H9 (cell line): ENCODE measurements around the gene TMEM131. TPM values are rescaled to one million over a fixed set of nuclear protein-coding genes. Genes with fewer than 3 reads are reported as not detected.

Experiments
- DNase-seq: peaks from one replicate; pipeline ENCODE4 v3.0.0-alpha.2; 2017
- H2AFZ ChIP-seq: one replicate; pipeline ENCODE4 v1.6.1; 2013; ENCODE audit warnings: mild to moderate bottlenecking, low read length, control low read depth, moderate library complexity
- H2AK5ac ChIP-seq: 2 replicates; pipeline ENCODE4 v1.6.1; 2013; ENCODE audit warnings: low read length, control low read depth, mixed read lengths; ENCODE audit not compliant: insufficient read length
- H2BK120ac ChIP-seq: one replicate; pipeline ENCODE4 v1.6.1; 2013; ENCODE audit warnings: low read depth, mild to moderate bottlenecking, low read length, control low read depth, inconsistent platforms; ENCODE audit not compliant: poor library complexity, severe bottlenecking
- H2BK12ac ChIP-seq: 2 replicates; pipeline ENCODE4 v1.6.1; 2013; ENCODE audit warnings: low read length, control low read depth, mixed read lengths, low read depth; ENCODE audit not compliant: insufficient read length
- H2BK15ac ChIP-seq: 2 replicates; pipeline ENCODE4 v1.6.1; 2013; ENCODE audit warnings: low read depth, low read length, control low read depth
- H2BK20ac ChIP-seq: one replicate; pipeline ENCODE4 v1.6.1; 2013; ENCODE audit warnings: low read depth, mild to moderate bottlenecking, low read length, control low read depth, inconsistent platforms; ENCODE audit not compliant: poor library complexity, severe bottlenecking
- H2BK5ac ChIP-seq: 2 replicates; pipeline ENCODE4 v1.6.1; 2013; ENCODE audit warnings: low read length, control low read depth, mixed read lengths; ENCODE audit not compliant: insufficient read length
- H3K14ac ChIP-seq: 2 replicates; pipeline ENCODE4 v1.6.1; 2013; ENCODE audit warnings: low read length, control low read depth; ENCODE audit not compliant: insufficient read depth
- H3K18ac ChIP-seq: 2 replicates; pipeline ENCODE4 v1.6.1; 2013; ENCODE audit warnings: low read depth, mild to moderate bottlenecking, mixed read lengths, low read length, control low read depth; ENCODE audit not compliant: insufficient read length
- H3K23ac ChIP-seq: 2 replicates; pipeline ENCODE4 v1.6.1; 2013; ENCODE audit warnings: low read length, control low read depth, mixed read lengths, low read depth; ENCODE audit not compliant: insufficient read length
- H3K23me2 ChIP-seq: 2 replicates; pipeline ENCODE4 v1.6.1; 2013; ENCODE audit warnings: low read depth, mild to moderate bottlenecking, mixed read lengths, low read length, control low read depth; ENCODE audit not compliant: insufficient read length, poor library complexity, severe bottlenecking
- H3K27ac ChIP-seq: 2 replicates; pipeline ENCODE4 v1.5.1; 2013; ENCODE audit warnings: low read length, control low read depth, mixed read lengths, low read depth; ENCODE audit not compliant: insufficient read length
- H3K27me3 ChIP-seq: 2 replicates; pipeline ENCODE4 v1.6.1; 2013; ENCODE audit warnings: low read length, control low read depth, inconsistent platforms; ENCODE audit not compliant: insufficient read depth
- H3K4ac ChIP-seq: 2 replicates; pipeline ENCODE4 v1.6.1; 2013; ENCODE audit warnings: low read depth, mild to moderate bottlenecking, control low read depth, inconsistent platforms, low read length, moderate library complexity
- H3K4me1 ChIP-seq: 2 replicates; pipeline ENCODE4 v1.6.1; 2013; ENCODE audit warnings: low read length, control low read depth, inconsistent platforms; ENCODE audit not compliant: insufficient read depth
- H3K4me2 ChIP-seq: 2 replicates; pipeline ENCODE4 v1.6.1; 2013; ENCODE audit warnings: low read length, control low read depth, mixed read lengths; ENCODE audit not compliant: insufficient read length, insufficient read depth
- H3K56ac ChIP-seq: 2 replicates; pipeline ENCODE4 v1.6.1; 2013; ENCODE audit warnings: low read depth, mild to moderate bottlenecking, mixed read lengths, low read length, control low read depth; ENCODE audit not compliant: insufficient read length
- H3K79me1 ChIP-seq: 2 replicates; pipeline ENCODE4 v1.6.1; 2013; ENCODE audit warnings: low read depth, mild to moderate bottlenecking, moderate library complexity, low read length, control low read depth, inconsistent platforms; ENCODE audit not compliant: insufficient read depth, poor library complexity, severe bottlenecking
- H3K79me2 ChIP-seq: 2 replicates; pipeline ENCODE4 v1.6.1; 2013; ENCODE audit warnings: low read length, control low read depth, inconsistent platforms; ENCODE audit not compliant: insufficient read depth
- H3K9ac ChIP-seq: 2 replicates; pipeline ENCODE4 v1.6.1; 2013; ENCODE audit warnings: low read length, control low read depth, mixed read lengths; ENCODE audit not compliant: insufficient read length; ENCODE audit errors: extremely low read depth
- H3K9me3 ChIP-seq: one replicate; pipeline ENCODE4 v1.6.1; 2013; ENCODE audit warnings: low read depth, low read length, inconsistent platforms; ENCODE audit not compliant: control insufficient read depth
- H3T11ph ChIP-seq: one replicate; pipeline ENCODE4 v1.6.1; 2013; ENCODE audit warnings: mild to moderate bottlenecking, low read length, control low read depth, inconsistent platforms
- H4K20me1 ChIP-seq: one replicate; pipeline ENCODE4 v1.6.1; 2013; ENCODE audit not compliant: control insufficient read depth, insufficient read length, insufficient read depth
- H4K5ac ChIP-seq: 2 replicates; pipeline ENCODE4 v1.6.1; 2013; ENCODE audit warnings: low read depth, mild to moderate bottlenecking, mixed read lengths, low read length, control low read depth; ENCODE audit not compliant: insufficient read length
- H4K8ac ChIP-seq: replicated peaks from 2 replicates; pipeline ENCODE4 v1.6.1; 2013; ENCODE audit warnings: low read length, control low read depth, mixed read lengths, low read depth; ENCODE audit not compliant: insufficient read length
- H4K91ac ChIP-seq: 2 replicates; pipeline ENCODE4 v1.6.1; 2013; ENCODE audit warnings: low read depth, mild to moderate bottlenecking, moderate library complexity, mixed read lengths, low read length, control low read depth; ENCODE audit not compliant: insufficient read length
- H3K27ac Mint-ChIP-seq, 3 experiments: 2 replicates in 2 of 3; 3 replicates in 1 of 3; pipeline ENCODE4 v1.8.0; 2020 to 2021; ENCODE audit warnings: mixed read lengths in 3 of 3, mild to moderate bottlenecking in 1 of 3, moderate library complexity in 1 of 3
- H3K27me3 Mint-ChIP-seq: 2 replicates; pipeline ENCODE4 v1.8.0; 2021; ENCODE audit warnings: low read depth, mild to moderate bottlenecking, moderate library complexity, mixed read lengths
- H3K36me3 Mint-ChIP-seq, 3 experiments: 2 replicates in 2 of 3; 3 replicates in 1 of 3; pipeline ENCODE4 v1.8.0; 2020 to 2021; ENCODE audit warnings: low read depth in 3 of 3, mixed read lengths in 3 of 3; ENCODE audit not compliant: insufficient read depth in 1 of 3
- H3K4me1 Mint-ChIP-seq, 2 experiments: 2 replicates each; pipeline ENCODE4 v1.8.0; 2020; ENCODE audit warnings: mixed read lengths in 2 of 2
- H3K4me3 Mint-ChIP-seq, 2 experiments: 2 replicates in 1 of 2; 3 replicates in 1 of 2; pipeline ENCODE4 v1.8.0; 2020 to 2021; ENCODE audit warnings: mild to moderate bottlenecking in 2 of 2, mixed read lengths in 2 of 2, moderate library complexity in 1 of 2
- H3K9me3 Mint-ChIP-seq, 2 experiments: 2 replicates in 1 of 2; 3 replicates in 1 of 2; pipeline ENCODE4 v1.8.0; 2020; ENCODE audit warnings: mild to moderate bottlenecking in 2 of 2, mixed read lengths in 2 of 2, moderate library complexity in 1 of 2
- CTCF ChIP-seq: fragments of 200-600 bp; sonication (generic); conservative IDR thresholded peaks from 3 replicates; pipeline ENCODE4 v1.8.0; 2021; ENCODE audit warnings: antibody characterized with exemption, mild to moderate bottlenecking
- WGBS: extraction: QIAGEN DNeasy Blood & Tissue Kit; methylation state at CpG from one replicate; pipeline ENCODE4 v1.1.7; 2013; ENCODE audit warnings: missing lambda C conversion rate, low lambda C conversion rate, mixed read lengths; ENCODE audit not compliant: insufficient read length; ENCODE audit errors: extremely low coverage; 5-methylcytosine and 5-hydroxymethylcytosine counted together
- total RNA-seq: library from RNA; stranded (reverse); gene quantifications from 2 replicates; pipeline ENCODE4 v1.2.1, GENCODE V29; 2021

Gene TMEM131
- total RNA-seq, 1 experiment from 2014 or later: 20.9 TPM

GRCh38 chr2:97749581-97749980 is 246.2 kb downstream of the TMEM131 start:
- H3K9me3 ChIP-seq: no peaks in the 10 kb centered on the region
- no peak overlapping the region for H3K4me3 Mint-ChIP-seq
- no peak overlapping the region for H4K8ac ChIP-seq
- no peak overlapping the region for H3K23ac ChIP-seq
- no peak overlapping the region for H3K9ac ChIP-seq
- no peaks in the 10 kb centered on the region for H3K79me2 ChIP-seq
- H3K9me3 Mint-ChIP-seq: no peaks in the 10 kb centered on the region
- no peak overlapping the region for H3K4ac ChIP-seq
- no peak overlapping the region for H3T11ph ChIP-seq
- H2BK20ac ChIP-seq: no peak overlapping the region
- no peaks in the 10 kb centered on the region for H3K23me2 ChIP-seq
- H3K27me3 Mint-ChIP-seq: no peaks in the 10 kb centered on the region
- no CpG with 5 or more reads among the region's 5 CpGs for WGBS
- H2BK120ac ChIP-seq: no peak overlapping the region
- peaks cover 32 to 39% of the 10 kb centered on the region in 2 experiments for H3K4me1 Mint-ChIP-seq
- H2AK5ac ChIP-seq: no peak overlapping the region
- H3K56ac ChIP-seq: no peak overlapping the region
- no peak overlapping the region for H2AFZ ChIP-seq
- H3K36me3 Mint-ChIP-seq: peaks cover 0 to 8% (median 8%) of the 10 kb centered on the region in 3 experiments; a peak in 3 of 7 replicates
- H2BK5ac ChIP-seq: no peak overlapping the region
- TF ChIP-seq CTCF: no peak
- no peak overlapping the region for H2BK12ac ChIP-seq
- H4K5ac ChIP-seq: no peak overlapping the region
- no peak overlapping the region for H2BK15ac ChIP-seq
- H4K91ac ChIP-seq: no peak overlapping the region
- H3K27ac ChIP-seq: no peak overlapping the region
- no peak overlapping the region for H3K18ac ChIP-seq
- peak; percentile 72 for DNase-seq
- no peak overlapping the region for H3K27ac Mint-ChIP-seq
- H4K20me1 ChIP-seq: no peaks in the 10 kb centered on the region
- no peak overlapping the region for H3K4me2 ChIP-seq
- 0 out of 2 replicates have a peak, but pooled peaks cover 2% of the 10 kb centered on the region for H3K4me1 ChIP-seq
- H3K14ac ChIP-seq: no peak overlapping the region
- H3K79me1 ChIP-seq: no peaks in the 10 kb centered on the region
- H3K27me3 ChIP-seq: no peaks in the 10 kb centered on the region
